Lower leg skin (tissue), 4 donors: ENCODE results near the gene AHSP. TPM values are rescaled to one million over a fixed set of nuclear protein-coding genes. Genes with fewer than 3 reads are reported as not detected.

Experiments used
- DNase-seq, 2 donors: peaks; one replicate each; pipeline ENCODE4 v3.0.0-alpha.2; 2019; ENCODE audit warnings: low spot score in 2 of 2
- H3K4me3 ChIP-seq: fragments of 200-600 bp; sonication (generic); 2 replicates; pipeline ENCODE4 v1.5.1; 2017; ENCODE audit warnings: mild to moderate bottlenecking, low read depth; ENCODE audit not compliant: poor library complexity, severe bottlenecking
- POLR2A ChIP-seq, 2 donors: fragments of 450-650 bp; IDR thresholded peaks; one replicate each; pipeline ENCODE4 v1.6.1; 2016 to 2017; ENCODE audit warnings: antibody characterized with exemption in 2 of 2, mild to moderate bottlenecking in 1 of 2, moderate library complexity in 1 of 2
- WGBS, 2 donors: methylation state at CpG; one replicate each; pipeline ENCODE4 v1.1.5; 2018; 5-methylcytosine and 5-hydroxymethylcytosine counted together
- intact Hi-C: fragments of 100-400 bp; cut with DNase I; formaldehyde crosslinking; loops from one replicate; pipeline ENCODE4 v1.15.0; 2023; ENCODE audit warnings: low total_unique reads
- total RNA-seq, 4 donors: library from RNA; depleted of rRNA; stranded (reverse); fragments of >200 nt; gene quantifications; one replicate each; pipeline ENCODE4 v1.1.0, GENCODE V29; 2016
- TF ChIP-seq, protein P1 (sequence below), 3 donors: fragments of 450-650 bp; IDR thresholded peaks; one replicate each; pipeline ENCODE4 v1.5.1; 2016; ENCODE audit warnings: antibody characterized with exemption in 3 of 3, mild to moderate bottlenecking in 3 of 3, moderate library complexity in 2 of 3

The AHSP gene
- total RNA-seq, 4 donors from 2014 or later: not detected

DNA sequence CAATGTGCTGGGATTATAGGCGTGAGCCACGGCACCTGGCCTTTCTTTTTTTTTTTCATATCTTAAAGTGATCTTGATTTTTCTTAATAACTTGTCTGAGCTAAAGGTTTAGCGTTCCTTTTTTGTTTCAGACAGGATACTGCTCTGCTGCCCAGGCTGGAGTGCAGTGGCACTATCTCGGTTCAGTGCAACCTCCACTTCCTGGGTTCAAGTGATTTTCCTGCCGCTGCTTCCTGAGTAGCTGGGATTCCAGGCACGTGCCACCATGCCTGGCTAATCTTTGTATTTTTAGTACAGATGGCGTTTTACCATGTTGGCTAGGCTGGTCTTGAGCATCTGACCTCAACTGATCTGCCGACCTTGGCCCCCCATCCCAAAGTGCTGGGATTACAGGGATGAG is 23.5 kb upstream of the AHSP start:
- WGBS, 2 donors: 72 to 76% methylated on average over 8 of the region's 8 CpGs
- DNase-seq: no peak
- no peak for TF ChIP-seq POLR2A (IDR thresholded peaks at IDR 0.05)
- TF ChIP-seq, protein P1, sequence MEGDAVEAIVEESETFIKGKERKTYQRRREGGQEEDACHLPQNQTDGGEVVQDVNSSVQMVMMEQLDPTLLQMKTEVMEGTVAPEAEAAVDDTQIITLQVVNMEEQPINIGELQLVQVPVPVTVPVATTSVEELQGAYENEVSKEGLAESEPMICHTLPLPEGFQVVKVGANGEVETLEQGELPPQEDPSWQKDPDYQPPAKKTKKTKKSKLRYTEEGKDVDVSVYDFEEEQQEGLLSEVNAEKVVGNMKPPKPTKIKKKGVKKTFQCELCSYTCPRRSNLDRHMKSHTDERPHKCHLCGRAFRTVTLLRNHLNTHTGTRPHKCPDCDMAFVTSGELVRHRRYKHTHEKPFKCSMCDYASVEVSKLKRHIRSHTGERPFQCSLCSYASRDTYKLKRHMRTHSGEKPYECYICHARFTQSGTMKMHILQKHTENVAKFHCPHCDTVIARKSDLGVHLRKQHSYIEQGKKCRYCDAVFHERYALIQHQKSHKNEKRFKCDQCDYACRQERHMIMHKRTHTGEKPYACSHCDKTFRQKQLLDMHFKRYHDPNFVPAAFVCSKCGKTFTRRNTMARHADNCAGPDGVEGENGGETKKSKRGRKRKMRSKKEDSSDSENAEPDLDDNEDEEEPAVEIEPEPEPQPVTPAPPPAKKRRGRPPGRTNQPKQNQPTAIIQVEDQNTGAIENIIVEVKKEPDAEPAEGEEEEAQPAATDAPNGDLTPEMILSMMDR (IDR thresholded peaks at IDR 0.05): no peak
- no peak overlapping the region for H3K4me3 ChIP-seq
- intact Hi-C loops: no loop called here

DNA sequence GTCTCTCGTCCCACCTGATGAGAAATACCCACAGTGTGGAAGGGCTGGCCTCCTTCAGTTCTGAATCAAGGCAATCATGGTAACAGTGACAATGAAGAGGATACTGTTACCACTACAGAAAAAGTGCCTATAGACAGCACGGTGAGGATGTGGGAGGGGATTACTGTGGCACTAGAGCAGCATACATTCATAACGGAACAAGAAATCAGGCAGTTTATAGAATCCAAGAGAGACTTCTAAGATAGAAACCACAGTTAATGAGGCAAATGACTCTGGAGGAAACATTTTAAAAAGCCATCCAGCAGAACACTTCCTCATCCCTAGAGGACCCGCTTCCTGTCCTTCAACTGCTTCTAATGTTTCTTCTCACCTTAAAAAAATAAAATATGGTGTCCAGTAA is 22.2 kb upstream of the AHSP start:
- intact Hi-C loops: no loop called here
- DNase-seq: no peak
- no peak overlapping the region for H3K4me3 ChIP-seq
- WGBS, 2 donors: 73 to 74% methylated on average over 4 of the region's 4 CpGs
- TF ChIP-seq, protein P1 (IDR thresholded peaks at IDR 0.05): no peak
- TF ChIP-seq POLR2A (IDR thresholded peaks at IDR 0.05): no peak

DNA sequence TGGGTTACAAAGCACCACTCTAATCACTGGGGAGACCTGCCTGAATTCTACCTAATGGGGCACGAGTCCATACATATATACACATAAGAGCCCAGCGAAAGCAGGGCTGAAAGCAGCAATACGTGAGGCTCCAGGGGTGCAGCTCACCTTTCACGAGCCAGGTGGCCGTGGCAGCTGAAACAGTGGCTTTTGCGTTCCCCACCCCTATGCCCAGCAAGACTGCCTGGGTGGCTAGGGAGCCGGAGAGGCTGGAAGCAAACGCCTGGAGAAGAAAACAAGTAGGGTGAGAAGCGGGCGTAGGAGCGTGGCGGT is 20.1 kb upstream of the AHSP start:
- intact Hi-C loops: no loop called here
- no peak for DNase-seq
- 2% methylated on average over 12 of the region's 12 CpGs for WGBS, 2 donors
- no peak for TF ChIP-seq POLR2A (IDR thresholded peaks at IDR 0.05)
- TF ChIP-seq, protein P1 (IDR thresholded peaks at IDR 0.05): no peak
- peak overlapping the region; percentile 95 for H3K4me3 ChIP-seq

- intact Hi-C loops: no loop called here
- DNase-seq: peak; percentile 87 to 98
- WGBS, 2 donors: 0% methylated on average over 33 to 34 of the region's 65 CpGs
- H3K4me3 ChIP-seq: peak within 1 kb of the TSS; percentile 95
- TF ChIP-seq POLR2A (IDR thresholded peaks at IDR 0.05): peak in 1 of 2 donors; percentile 40
- TF ChIP-seq, protein P1 (IDR thresholded peaks at IDR 0.05): no peak
Observed at GRCh38 chr16:31507929-31508705, 19.6 kb upstream of the AHSP start, which contains the start of gene RUSF1. Gene RUSF1 (minus strand): TSS chr16:31508391. CDS start chr16:31508373, 18 bp downstream.

GRCh38 chr16:31508706-31509195 is 18.9 kb upstream of the AHSP start:
- intact Hi-C loops: no loop called here
- DNase-seq: no peak
- TF ChIP-seq, protein P1 (IDR thresholded peaks at IDR 0.05): no peak
- no peak for TF ChIP-seq POLR2A (IDR thresholded peaks at IDR 0.05)
- H3K4me3 ChIP-seq: peak overlapping the region; percentile 95
- 10 to 12% methylated on average over 6 of the region's 6 CpGs for WGBS, 2 donors
